HG03103 (cell line): ENCODE data around the gene MOSMO.
"Not testable (repeated sequence)": the region's sequence is repeated elsewhere in the genome, so short reads cannot be mapped to it uniquely, and the experiment has no call there.

ENCODE experiments used
- ATAC-seq: cut with Tn5 transposase; IDR thresholded peaks from one replicate; pipeline ENCODE4 v1.9.1; 2021; ENCODE audit warnings: low read depth; ENCODE audit not compliant: unreplicated experiment

Gene MOSMO

DNA sequence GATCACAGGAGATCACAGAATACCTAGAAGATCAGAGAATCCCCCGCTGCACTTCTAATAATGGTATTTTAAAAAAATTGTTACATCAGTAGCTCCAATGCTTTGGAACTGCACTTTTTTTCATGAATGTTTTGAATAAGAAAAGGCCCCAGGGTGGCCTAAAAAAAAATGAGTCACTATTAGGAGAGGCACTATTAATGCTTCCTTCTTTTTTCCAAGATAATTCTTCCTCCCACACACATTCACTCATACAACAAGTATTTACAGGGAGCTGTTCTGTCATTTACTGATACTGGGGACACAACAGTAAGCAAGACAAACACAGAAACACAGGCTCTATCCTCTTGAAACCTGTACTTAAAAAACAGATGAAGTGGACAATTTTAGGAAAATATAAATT, 6.3 kb upstream of the MOSMO start:
- no peak for ATAC-seq

DNA sequence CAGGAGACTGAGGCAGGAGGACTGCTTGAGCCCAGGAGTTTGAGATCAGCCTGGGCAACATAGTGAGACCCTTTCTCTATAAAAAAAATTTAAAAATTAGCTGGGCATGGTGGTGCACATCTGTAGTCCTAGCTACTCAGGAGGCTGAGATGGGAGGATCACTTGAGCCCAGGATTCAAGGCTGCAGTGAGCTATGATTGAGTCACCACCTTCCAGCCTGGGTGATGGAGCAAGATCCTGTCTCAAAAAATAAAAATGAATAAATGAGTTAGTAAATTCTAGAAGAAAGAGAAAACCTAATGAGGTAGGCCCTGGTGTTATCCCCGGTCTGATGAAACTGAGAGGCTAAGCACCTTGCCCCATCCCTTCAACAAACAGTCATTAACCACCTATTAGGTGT, 5.9 kb upstream of the MOSMO start:
- not testable (repeated sequence) for ATAC-seq

DNA sequence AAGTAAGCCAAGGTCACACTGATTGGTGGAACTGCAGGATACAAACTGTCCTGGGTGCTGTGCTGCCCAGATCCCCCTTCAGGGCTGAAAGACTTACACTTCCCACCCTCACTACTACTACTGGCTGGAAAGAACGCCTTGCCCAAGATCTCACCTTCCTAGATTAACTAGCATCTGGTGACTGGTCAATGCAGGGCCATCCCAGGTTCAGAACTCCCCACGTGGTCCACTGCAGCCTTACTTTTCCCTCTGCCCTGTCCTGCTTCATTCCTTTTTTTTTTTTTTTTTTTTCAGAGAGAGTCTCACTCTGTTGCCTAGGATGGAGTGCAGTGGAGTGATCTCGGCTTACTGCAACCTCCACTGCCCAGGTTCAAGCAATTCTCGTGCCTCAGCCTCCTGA, 4.7 kb upstream of the MOSMO start:
- no peak for ATAC-seq

DNA sequence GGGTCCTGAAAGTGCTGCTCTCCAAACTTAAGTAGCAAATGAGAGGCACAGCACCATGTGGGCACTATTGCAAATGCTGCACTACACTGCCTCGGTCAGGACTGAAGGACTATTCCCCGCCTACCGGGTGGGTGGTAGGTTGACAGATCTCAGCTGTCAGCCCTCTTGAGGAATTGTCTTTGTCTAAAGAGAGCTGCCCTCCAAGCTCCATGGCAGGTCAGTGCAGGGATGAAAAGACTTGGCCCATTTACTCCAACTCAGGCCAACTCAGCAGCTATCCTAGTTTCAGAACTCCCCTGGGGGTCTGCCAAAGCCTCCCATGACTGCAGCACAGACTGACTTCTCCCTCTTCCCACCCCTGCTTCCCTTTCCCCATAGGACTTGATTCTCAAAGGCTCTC, 3.6 kb upstream of the MOSMO start:
- no peak for ATAC-seq

DNA sequence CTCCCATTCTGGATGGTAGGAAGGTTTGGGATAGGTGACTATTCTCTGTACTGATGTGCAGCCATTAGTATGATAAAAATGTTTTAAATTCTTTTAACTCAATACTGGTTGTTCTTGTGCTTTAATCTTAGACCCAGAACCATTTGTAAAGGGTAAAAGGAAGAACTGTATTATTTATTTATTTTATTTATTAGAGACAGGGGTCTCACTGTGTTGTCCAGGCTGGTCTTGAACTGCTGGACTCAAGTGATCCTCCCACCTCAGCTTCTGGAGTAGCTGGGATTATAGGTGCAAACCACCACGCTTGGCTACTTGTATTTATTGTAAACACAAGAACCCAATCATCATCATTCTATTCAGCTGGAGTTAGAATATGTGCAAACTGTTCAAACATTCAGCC, 2.2 kb upstream of the MOSMO start:
- no peak for ATAC-seq

DNA sequence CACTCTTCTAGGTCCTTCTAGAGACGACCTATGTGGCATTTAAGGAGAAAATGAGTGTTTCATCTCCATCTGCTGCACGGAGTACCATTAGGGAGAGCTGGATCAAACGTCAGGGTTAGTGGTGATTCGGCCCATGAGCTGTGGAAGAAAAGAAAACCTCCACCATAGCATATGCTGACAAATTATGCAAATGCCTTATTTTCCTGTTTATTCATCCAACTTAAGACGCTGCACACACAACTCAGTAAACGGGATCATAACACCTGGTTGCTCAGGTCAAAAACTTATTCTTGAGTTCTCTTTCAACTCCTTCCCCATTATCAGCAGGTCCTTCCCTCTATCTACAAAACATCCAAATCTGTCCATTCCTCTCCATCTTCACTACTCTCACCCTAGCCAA, 1.3 kb upstream of the MOSMO start:
- no peak for ATAC-seq

DNA sequence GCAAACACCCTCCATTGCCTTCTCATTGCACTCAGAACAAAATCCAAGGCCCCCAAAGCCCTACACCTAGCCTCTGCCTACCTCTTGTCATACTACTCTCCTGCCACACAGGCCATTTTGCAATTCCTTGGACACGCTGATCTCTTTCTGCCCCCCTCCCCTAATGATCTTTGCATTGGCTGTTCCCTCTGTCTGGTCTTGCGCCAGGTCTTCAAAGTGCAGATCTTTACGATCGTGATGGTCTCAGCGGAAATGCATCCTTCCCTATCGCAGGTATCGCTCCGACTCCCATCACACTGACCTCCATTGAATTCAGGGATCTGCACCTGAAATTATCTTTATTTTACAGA, 777 bp upstream of the MOSMO start:
- ATAC-seq = no peak

DNA sequence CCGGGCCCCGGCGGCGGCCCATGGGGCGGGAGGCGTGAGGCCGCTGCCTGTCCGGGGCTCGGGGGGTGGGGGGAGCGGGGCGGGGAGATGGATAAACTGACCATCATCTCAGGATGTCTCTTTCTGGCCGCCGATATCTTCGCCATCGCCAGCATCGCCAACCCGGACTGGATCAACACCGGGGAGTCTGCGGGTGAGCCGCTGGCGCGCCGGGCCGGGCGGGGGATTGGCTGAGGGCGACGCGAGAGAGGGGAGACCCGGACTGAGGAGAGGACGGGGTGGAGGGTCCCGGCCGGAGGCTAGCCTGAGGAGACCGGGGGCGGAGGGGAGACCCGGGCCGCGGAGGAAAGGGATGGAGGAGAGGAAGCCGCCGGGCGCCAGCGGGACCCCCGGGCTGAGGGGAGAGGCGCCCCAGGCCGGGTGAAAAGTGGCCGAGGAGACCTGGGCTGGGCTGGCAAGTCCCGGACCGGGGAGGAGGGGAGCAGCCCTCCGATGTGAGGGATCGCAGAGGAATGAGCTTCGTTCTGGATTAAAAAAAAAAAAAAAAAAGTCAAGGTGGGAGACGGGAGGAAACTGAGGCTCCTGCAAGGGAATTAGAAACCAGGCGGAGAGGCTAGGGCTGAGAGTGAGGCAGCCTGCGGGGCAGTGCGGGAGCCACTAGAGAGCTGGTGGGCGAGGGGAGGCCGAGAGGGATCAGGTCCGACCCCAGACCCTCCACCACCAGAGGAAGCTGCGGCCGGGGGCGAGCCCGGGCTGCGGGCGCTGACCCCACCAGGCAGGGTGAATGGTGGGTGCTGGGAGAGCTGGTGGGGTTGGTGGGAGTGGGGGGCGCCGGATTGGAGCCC, 526 bp downstream of the MOSMO start:
- no peak for ATAC-seq

DNA sequence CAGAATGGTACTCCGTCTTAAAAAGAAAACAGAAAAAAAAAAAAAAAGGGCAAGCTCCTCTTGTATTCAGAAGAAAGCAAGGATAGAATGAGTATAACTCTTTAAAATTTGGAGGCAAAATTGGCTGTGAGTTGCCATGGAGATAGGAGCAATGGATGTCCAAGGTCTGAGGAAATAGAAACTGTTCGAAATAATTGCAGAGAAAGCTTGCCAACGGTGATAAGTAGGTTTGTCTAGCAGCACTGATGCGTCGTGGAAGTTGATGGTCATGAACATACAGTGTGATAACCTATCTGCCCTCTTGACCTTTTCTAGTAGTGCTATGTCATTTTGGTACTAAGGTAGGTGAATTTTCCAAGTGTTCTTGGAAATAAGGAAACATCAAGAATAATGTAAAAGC, 3.0 kb downstream of the MOSMO start:
- ATAC-seq = no peak

DNA sequence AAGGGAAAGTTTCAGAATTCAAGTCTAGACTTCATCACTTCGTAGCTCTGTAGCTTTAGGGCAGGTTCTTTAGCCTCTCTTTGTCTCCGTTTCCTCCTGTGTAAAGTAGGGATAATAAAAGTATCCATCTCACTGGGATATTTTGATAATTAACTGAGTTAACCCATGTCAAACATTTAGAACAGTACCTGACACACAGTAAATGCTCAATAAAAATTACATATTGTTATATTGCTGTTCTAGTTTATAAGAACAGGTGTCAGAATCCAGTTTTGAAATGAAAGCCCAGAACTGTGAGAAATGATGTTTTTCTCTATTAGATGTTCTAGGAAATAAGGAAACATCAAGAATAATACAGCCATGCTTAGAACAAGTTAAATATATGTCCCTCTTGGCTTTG, 4.3 kb downstream of the MOSMO start:
- ATAC-seq = no peak

DNA sequence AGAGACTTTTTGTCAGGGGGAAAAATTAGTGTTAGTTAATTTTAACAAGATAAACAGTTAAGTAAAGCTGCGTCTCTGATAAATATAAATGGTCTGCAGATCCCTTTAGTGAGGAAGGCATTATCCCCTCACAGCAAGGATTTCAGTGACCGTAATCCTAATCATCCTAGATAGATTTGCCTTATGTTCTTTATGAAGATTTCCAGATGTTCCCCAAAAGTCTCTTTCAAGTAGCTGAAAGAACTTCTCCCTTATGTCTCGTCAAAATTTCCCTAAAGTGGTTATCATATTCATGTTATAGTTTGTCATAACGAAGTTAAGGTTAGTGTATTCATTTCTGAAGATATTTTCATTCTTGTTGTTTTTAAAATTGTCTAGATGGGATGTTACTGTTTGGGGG, 5.6 kb downstream of the MOSMO start:
- no peak for ATAC-seq

DNA sequence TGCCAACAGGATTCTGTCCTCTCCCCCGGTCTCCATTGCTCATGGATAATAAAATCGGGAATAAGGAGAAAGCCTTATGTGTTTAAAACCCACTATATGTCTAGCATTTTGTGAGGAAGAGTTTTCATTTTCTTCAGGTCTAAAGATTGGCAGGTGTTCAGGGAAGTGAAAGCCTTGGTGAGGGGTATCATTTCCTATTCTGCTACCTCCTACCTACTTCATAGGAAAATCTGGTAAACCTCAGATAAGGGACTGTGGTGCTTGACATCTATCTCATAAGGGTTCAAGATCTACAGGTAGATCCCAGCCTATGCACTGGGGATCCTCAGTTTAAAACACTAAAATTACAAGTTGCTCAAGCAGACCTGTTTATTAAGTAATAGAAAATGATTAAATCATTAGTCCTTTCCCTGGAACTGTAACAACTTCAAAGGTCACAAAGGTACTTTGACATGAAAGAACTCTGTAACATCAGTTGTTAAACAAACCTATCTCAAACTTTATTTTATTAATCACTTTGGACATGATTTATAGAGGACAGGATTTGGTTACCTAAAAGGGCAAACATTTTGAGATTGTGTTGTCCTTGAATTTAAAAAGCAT, 6.5 kb downstream of the MOSMO start:
- no peak for ATAC-seq

DNA sequence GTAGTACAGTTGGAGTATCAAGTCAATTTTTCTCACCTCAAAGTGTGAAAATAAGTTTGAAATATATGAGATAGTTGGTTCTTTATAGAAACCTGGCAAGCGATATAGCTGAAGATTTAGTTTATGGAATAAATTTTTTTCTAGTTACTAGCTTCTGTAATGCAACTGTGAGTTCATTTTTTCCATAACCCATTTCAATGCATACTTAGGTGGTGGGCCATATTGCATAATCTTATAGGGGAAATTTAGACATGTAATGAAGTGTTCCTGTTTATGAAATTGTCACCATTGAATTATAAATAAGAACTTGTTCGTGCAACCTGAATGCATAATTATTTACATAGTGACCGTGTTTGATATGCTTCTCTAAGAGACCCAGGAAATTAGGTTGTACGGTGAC, 9.0 kb downstream of the MOSMO start:
- ATAC-seq = no peak

DNA sequence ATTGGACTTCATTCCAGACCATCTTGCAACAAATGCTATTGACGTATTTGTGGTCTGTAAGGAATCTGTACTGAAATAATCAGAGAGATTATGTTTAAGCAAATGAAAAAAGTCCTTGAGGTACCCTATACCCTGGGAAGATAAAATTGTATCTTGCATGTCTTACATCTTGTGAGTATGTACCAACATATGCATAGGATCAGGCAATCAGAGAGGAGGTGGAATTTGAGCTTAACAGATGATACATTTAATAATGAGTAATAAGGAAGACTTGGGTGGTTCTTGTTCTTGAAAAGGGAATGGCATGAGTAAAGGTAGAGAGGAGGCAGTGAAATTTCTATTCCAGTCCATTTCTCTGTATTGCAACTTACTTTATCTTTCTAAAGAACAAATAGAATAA, 10.6 kb downstream of the MOSMO start:
- ATAC-seq = no peak

DNA sequence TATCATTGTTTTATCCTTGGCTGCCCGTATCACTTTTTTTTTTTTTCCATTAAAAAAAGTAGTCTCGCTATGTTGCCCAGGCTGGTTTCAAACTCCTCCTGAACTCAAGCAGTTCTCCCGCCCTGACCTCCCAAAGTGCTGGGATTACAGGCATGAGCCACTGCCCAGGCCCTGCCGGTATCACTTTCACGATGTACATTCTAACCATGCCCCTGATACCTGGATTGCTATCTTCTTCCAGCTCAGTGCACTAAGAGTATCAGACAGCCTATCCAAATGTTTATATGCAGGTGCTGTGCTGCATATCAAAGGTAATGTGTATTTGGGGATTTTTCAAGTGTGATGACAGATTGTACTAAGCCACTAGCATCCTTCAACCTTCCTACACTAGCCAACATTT, 14.2 kb downstream of the MOSMO start:
- no peak for ATAC-seq

DNA sequence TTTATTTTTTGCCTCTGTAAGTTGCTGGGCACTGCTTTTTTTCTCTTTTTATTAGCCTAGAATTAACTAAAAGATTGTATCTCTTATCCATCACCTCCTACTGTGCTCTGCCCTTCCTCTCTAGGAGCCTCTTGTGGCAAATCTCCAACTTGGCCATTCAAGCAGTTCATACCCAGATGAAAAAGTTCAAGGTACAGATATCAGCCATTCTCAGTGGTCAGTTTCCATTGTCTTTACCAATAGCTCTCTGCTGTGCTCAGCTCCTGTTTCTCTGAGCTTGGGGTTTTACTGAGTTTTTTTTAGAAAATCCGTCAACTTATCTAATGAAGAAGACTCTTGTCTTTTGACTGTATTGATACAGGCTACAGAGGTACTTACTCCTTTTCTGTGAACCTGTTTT, 15.6 kb downstream of the MOSMO start:
- no peak for ATAC-seq

DNA sequence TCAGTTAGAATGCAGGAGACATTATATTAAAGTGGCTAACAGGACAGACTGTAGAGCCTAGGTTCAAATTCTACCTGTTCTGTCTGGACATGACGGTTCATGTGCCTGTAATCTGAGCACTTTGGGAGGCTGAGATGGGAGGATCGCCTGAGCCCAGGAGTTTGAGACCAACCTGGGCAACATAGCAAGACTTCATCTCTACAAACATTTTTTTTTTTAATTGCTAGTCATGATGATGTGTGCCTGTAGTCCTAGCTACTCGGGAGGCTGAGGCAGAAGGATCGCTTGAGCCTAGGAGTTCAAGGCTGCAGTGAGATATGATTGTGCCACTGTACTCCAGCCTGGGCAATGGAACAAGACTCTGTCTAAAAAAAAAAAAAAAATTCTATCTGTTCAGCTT, 16.9 kb downstream of the MOSMO start:
- ATAC-seq = not testable (repeated sequence)

DNA sequence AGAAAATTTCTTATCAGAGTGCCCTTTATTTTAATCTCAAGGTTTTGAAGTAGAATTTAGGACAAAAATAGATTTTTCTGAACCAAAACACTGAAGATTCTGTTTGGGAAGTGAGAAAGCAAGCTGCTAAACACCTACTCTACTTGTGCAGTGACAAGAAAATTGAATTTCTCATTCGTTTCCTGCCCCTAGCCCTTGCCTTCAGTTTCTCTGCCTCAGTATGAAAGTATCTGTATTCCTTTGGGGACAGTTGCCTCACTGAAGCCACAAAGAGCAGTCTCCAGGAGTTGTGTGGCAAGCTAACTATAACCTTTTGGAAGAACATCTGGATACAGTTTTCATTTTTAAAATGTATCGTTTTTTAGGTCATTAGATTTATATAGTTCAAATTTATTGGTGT, 19.7 kb downstream of the MOSMO start:
- ATAC-seq = no peak

DNA sequence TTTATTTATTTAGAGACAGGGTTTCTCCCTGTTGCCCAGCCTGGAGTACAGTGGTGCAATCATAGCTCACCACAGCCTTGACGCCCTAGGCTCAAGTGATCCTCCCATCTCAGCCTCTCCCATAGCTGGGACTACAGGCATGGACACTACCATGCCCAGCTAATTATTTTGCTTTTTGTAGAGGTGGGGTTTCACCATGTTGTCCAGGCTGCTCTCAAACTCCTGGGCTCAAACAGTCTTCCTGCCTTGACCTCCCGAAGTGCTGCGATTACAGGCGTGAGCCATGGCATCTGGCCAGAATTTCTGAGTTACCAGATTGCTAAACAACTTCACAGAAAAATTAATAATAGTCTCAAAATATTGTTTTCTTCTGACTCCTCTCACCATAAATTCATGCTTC, 21.7 kb downstream of the MOSMO start:
- no peak for ATAC-seq

DNA sequence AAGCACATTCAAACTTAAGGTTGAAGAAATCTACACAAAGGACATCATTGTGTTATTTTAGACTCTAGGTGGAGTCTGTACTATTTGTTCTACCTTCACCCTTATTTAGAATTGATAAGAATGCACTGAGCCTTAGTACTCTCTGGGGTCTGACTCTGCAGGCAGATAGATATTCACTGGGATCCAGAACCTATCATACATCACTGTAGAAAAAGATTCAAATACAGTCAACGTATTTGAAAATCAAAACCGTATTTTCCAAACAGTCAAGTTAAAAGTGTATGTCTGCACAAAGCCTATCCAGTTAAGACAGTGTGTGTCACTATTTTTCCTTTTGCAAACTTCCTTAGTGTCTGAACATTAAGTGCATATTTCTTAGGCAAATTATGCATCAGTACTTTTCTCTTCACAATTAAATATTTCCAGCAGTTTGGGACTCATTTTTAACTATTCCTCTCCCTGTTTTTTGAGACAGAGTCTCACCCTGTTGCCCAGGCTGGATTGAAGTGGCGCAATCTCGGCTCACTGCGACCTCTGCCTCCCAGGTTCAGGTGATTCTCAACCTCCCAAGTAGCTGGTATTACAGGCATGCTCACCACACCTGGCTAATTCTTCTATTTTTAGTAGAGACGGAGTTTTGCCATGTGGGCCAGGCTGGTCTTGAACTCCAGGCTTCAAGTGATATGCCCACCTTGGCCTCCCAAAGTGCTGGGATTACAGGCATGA, 22.3 kb downstream of the MOSMO start:
- ATAC-seq = no peak

DNA sequence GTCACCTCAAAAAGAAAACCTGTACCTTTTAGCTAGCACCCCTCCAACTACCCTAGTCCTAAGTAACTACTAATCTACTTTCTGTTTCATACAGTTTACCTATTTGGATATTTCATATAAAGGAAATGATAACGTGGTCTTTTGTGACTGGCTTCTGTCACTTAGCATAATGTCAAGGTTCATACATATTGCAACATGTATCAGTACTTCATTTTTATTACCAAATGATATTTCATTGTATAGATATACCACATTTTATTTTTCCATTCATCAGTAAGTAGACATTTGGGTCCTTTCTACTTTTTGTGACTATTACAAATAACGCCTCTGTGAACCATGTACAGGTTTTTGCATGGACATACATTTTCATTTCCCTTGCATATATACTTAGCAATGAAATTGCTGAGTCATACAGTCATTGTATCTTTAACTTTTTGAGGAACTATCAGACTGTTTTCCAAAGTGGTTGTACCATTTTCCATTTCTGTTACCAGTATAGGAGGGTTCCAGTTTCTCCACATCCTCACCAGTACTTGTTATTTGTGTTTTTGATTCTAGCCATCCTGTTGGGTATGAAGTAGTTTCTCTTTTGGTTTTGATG, 23.7 kb downstream of the MOSMO start:
- no peak for ATAC-seq

DNA sequence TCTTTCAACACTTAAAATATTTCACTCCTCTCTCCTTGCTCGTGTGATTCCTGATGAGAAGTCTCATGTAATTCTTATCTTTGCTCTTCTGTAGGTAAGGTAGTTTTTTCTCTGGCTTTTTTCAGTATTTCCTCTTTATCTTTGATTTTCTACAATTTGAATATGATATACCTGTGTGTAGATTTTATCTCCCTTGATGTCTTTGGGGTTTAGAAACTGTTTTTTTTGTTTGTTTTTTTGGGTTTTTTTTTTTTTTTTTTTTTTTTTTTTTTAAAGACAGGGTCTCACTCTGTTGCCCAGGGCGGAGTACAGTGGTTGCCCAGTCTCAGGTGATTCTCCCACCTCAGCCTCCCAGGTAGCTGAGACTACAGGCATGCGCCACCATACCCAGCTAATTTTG, 26.6 kb downstream of the MOSMO start:
- no peak for ATAC-seq
